WTC11 (cell line): ENCODE results near the gene TCF7. TPM values are rescaled to one million over a fixed set of nuclear protein-coding genes. Genes with fewer than 3 reads are reported as not detected.

Source experiments
- ATAC-seq: fragments of 200-7000 bp; cut with Tn5 transposase; 2 replicates; pipeline ENCODE4 v1.10.0; 2021; ENCODE audit warnings: mild to moderate bottlenecking, moderate library complexity
- CTCF ChIA-PET: fragments of 300-600 bp; sonication (Branson Sonifier 250); formaldehyde crosslinking; loops from one replicate; lab custom pipeline; 2021; ENCODE audit warnings: antibody characterized with exemption; lab: Charles Lee
- POLR2A ChIA-PET: fragments of 350-600 bp; sonication (Branson Sonifier 250); formaldehyde crosslinking; loops from one replicate; lab custom pipeline; 2021; ENCODE audit warnings: antibody characterized with exemption; lab: Charles Lee
- DNase-seq: peaks from one replicate; pipeline ENCODE4 v3.0.0; 2021; ENCODE audit warnings: low spot score
- H3K27ac Mint-ChIP-seq: 2 replicates; pipeline ENCODE4 v1.8.0; 2021; ENCODE audit warnings: mixed read lengths
- H3K27me3 Mint-ChIP-seq: 2 replicates; pipeline ENCODE4 v1.8.0; 2021; ENCODE audit warnings: low read depth, mild to moderate bottlenecking, moderate library complexity, mixed read lengths
- H3K36me3 Mint-ChIP-seq: 2 replicates; pipeline ENCODE4 v1.8.0; 2021; ENCODE audit warnings: mixed read lengths
- H3K4me1 Mint-ChIP-seq: 2 replicates; pipeline ENCODE4 v1.8.0; 2022; ENCODE audit warnings: mixed read lengths
- H3K4me3 Mint-ChIP-seq: 2 replicates; pipeline ENCODE4 v1.8.0; 2021; ENCODE audit warnings: mild to moderate bottlenecking, moderate library complexity, mixed read lengths
- H3K9me3 Mint-ChIP-seq: 2 replicates; pipeline ENCODE4 v1.8.0; 2021; ENCODE audit warnings: mixed read lengths
- AFF4 ChIP-seq: sonication (generic); formaldehyde crosslinking; IDR thresholded peaks from 2 replicates; pipeline ENCODE4 v1.8.1; 2023; ENCODE audit warnings: mild to moderate bottlenecking, missing genetic modification reagents, borderline replicate concordance
- ARID4B ChIP-seq: sonication (generic); formaldehyde crosslinking; IDR thresholded peaks from 2 replicates; pipeline ENCODE4 v1.8.0; 2023; ENCODE audit warnings: missing genetic modification reagents, mild to moderate bottlenecking, borderline replicate concordance
- CREB1 ChIP-seq: sonication (generic); formaldehyde crosslinking; IDR thresholded peaks from 2 replicates; pipeline ENCODE4 v1.8.0; 2023; ENCODE audit warnings: mild to moderate bottlenecking, missing genetic modification reagents
- ESRRA ChIP-seq: sonication (generic); formaldehyde crosslinking; IDR thresholded peaks from 2 replicates; pipeline ENCODE4 v1.8.1; 2022; ENCODE audit warnings: mild to moderate bottlenecking, missing genetic modification reagents, borderline replicate concordance
- FOXK1 ChIP-seq: sonication (generic); formaldehyde crosslinking; IDR thresholded peaks from 2 replicates; pipeline ENCODE4 v1.8.0; 2022; ENCODE audit warnings: mild to moderate bottlenecking, moderate library complexity, missing genetic modification reagents
- FOXP1 ChIP-seq: sonication (generic); formaldehyde crosslinking; IDR thresholded peaks from 2 replicates; pipeline ENCODE4 v1.8.0; 2022; ENCODE audit warnings: missing genetic modification reagents, mild to moderate bottlenecking, moderate library complexity, borderline replicate concordance
- NFATC4 ChIP-seq: fragments of 250-450 bp; sonication (Bioruptor Pico); IDR thresholded peaks from 2 replicates; pipeline ENCODE4 v1.9.0; 2021; ENCODE audit warnings: mild to moderate bottlenecking
- NFYB ChIP-seq: sonication (generic); formaldehyde crosslinking; conservative IDR thresholded peaks from 2 replicates; pipeline ENCODE4 v1.8.0; 2022; ENCODE audit warnings: low read depth, missing genetic modification reagents
- SP1 ChIP-seq: sonication (generic); formaldehyde crosslinking; conservative IDR thresholded peaks from 2 replicates; pipeline ENCODE4 v1.8.1; 2022; ENCODE audit warnings: missing genetic modification reagents
- TCF7 ChIP-seq: sonication (generic); formaldehyde crosslinking; IDR thresholded peaks from 2 replicates; pipeline ENCODE4 v1.8.0; 2022; ENCODE audit warnings: mild to moderate bottlenecking, low read depth, missing genetic modification reagents, moderate library complexity
- TEAD1 ChIP-seq: sonication (generic); formaldehyde crosslinking; IDR thresholded peaks from 2 replicates; pipeline ENCODE4 v1.8.0; 2022; ENCODE audit warnings: mild to moderate bottlenecking, missing genetic modification reagents
- ZNF232 ChIP-seq: sonication (generic); formaldehyde crosslinking; IDR thresholded peaks from 2 replicates; pipeline ENCODE4 v1.8.0; 2022; ENCODE audit warnings: mild to moderate bottlenecking, missing genetic modification reagents
- ZNF263 ChIP-seq: sonication (generic); formaldehyde crosslinking; IDR thresholded peaks from 2 replicates; pipeline ENCODE4 v1.8.1; 2022; ENCODE audit warnings: low read depth, mild to moderate bottlenecking, moderate library complexity, missing genetic modification reagents
- ZNF317 ChIP-seq: sonication (generic); formaldehyde crosslinking; IDR thresholded peaks from 2 replicates; pipeline ENCODE4 v1.8.1; 2023; ENCODE audit warnings: low read depth, mild to moderate bottlenecking, moderate library complexity, missing genetic modification reagents, borderline replicate concordance
- ZNF532 ChIP-seq: fragments of 250-450 bp; sonication (Bioruptor Pico); IDR thresholded peaks from 2 replicates; pipeline ENCODE4 v1.9.0; 2021; ENCODE audit warnings: mild to moderate bottlenecking, borderline replicate concordance
- total RNA-seq: library from RNA; stranded (reverse); gene quantifications from 3 replicates; pipeline ENCODE4 v1.2.3, GENCODE V29; 2021

Gene TCF7
- total RNA-seq, 1 experiment from 2014 or later, result 11.3 TPM

GRCh38 chr5:134131578-134132350 lies 17.3 kb downstream of the TCF7 start:
- Mint-ChIP-seq H3K4me1 (peaks cover 8% of the 10 kb centered on the region), H3K36me3 (peaks cover 5% of the 10 kb centered on the region; the same call in 1 of the 2 replicates), H3K27ac (no peak overlapping the region)
- ATAC-seq, result no peak
- TF ChIP-seq ZNF317 (CRISPR knock-in tag) (no peak), ESRRA (CRISPR knock-in tag) (no peak), FOXK1 (no peak), AFF4 (no peak), NFATC4 (CRISPR knock-in tag) (no peak), TEAD1 (CRISPR knock-in tag) (no peak), SP1 (CRISPR knock-in tag) (no peak), ZNF232 (no peak), FOXP1 (CRISPR knock-in tag) (no peak), ZNF532 (CRISPR knock-in tag) (no peak), CREB1 (CRISPR knock-in tag) (no peak)
- TF ChIP-seq, all 79 proteins: peak for 0
- ChIA-PET CTCF (interaction anchor here (0.9 to 12.5 kb wide), 8 partner anchors 9 to 105 kb away, joined by 3 to 202 read pairs (median 4); no protein-coding TSS in a partner anchor), POLR2A (interaction anchor here (0.6 to 1.1 kb wide), 2 partner anchors 16 to 499 kb away, joined by 5 read pairs; no protein-coding TSS in a partner anchor)
- Mint-ChIP-seq H3K27me3 (no peaks in the 10 kb centered on the region), H3K9me3 (no peaks in the 10 kb centered on the region), H3K4me3 (no peak overlapping the region)
- DNase-seq, result peak; percentile 5

- DNase-seq, result peak; percentile 66
- no peaks in the 10 kb centered on the region for H3K9me3 Mint-ChIP-seq
- POLR2A ChIA-PET, result interaction anchor here (0.6 to 1.1 kb wide), 2 partner anchors 17 to 498 kb away, joined by 5 read pairs; no protein-coding TSS in a partner anchor
- peaks cover 6% of the 10 kb centered on the region; the same call in 1 of the 2 replicates for H3K36me3 Mint-ChIP-seq
- H3K27me3 Mint-ChIP-seq, result no peaks in the 10 kb centered on the region
- no peak overlapping the region for H3K4me3 Mint-ChIP-seq
- no peak overlapping the region; the same call in 1 of the 2 replicates for H3K27ac Mint-ChIP-seq
- CTCF ChIA-PET, result interaction anchor here (0.9 to 12.5 kb wide), 8 partner anchors 8 to 106 kb away, joined by 3 to 202 read pairs (median 4); no protein-coding TSS in a partner anchor
- H3K4me1 Mint-ChIP-seq, result peaks cover 14% of the 10 kb centered on the region
- peak; percentile 78 for ATAC-seq
- no peak for TF ChIP-seq ARID4B
- TF ChIP-seq TCF7 (CRISPR knock-in tag), result no peak
- TF ChIP-seq NFYB, result no peak
- no peak for TF ChIP-seq AFF4
- TF ChIP-seq ZNF263 (CRISPR knock-in tag), result no peak
Observed at GRCh38 chr5:134132372-134133187, 18.1 kb downstream of the TCF7 start.
